ENCODE data around the gene HELZ. TPM values are rescaled to one million over a fixed set of nuclear protein-coding genes. Genes with fewer than 3 reads are reported as not detected.
"Not testable (repeated sequence)": the region's sequence is repeated elsewhere in the genome, so short reads cannot be mapped to it uniquely, and the experiment has no call there.

Gene HELZ
- total RNA-seq, 1 donor from 2014 or later = 88.9 TPM

- DNase-seq (ENCODE audit: low read depth) = no peak
Measured at GRCh38 chr17:67229109-67229955, 15.7 kb downstream of the HELZ start.

GRCh38 chr17:67227488-67227887 is 17.5 kb downstream of the HELZ start:
- DNase-seq (ENCODE audit: low read depth) = no peak

DNA sequence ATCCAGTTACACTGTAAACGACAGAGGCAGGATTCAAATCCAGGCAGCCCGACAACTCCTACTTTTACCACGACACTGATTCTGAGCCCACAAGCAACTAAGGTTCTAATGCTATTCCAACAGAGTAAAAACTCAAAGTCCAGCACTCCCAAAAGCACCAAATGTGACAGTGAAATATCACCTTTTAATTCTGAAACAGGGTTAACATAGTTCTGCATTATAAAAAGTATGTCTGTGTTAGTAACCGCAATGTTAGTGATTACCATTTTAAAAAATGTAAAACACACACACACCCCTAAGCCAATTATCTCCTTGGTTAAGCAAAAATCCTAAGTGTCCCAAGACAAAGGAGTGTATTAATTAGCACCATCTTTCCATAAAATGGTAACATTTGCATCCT is 19.7 kb downstream of the HELZ start:
- DNase-seq (ENCODE audit: low read depth) = no peak

GRCh38 chr17:67224736-67225135 is 20.3 kb downstream of the HELZ start:
- no peak for DNase-seq (ENCODE audit: low read depth)

GRCh38 chr17:67223924-67224323 is 21.1 kb downstream of the HELZ start:
- DNase-seq (ENCODE audit: low read depth) = no peak

DNA sequence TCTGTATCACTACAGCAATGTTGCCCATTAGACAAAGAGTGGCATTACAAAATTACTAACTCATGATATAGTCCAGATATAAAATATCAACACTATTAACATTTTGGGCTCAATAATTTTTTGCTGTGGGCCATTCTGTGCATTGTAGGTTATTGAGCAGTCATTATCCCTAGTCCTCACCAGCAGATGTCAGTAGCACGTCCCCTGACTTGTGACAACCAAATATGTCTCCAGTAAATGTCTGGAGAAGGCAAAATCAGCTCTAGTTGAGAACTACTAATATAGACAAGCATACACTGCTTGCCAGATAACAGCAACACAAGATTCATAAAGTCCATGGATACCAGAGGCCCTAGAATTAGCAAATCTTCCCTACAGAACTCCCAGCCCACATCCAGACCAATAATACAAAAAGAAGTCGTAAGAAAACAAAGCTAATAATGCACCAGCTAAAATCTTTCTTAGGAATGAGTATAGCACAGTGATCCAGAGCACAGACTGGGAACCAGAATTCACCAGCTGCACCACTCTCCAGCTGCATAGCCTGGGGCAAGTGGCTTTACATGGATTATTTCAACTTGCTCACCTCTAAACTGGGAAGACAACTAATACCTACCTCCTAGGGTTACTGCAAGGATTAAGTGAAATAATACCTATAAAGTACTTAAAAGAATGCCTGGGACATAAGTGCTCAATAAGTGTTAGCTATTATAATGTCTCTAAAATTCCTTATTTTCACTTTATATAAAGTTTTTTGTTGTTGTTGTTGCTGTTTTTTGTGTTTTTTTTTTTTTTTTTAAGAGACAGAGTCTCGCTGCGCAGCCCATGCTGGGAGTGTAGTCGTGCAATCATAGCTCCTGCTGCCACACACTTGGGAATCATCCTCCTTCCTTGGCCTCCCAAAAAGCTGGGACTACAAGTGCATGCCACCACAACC is 23.7 kb downstream of the HELZ start:
- peak; percentile 61 for DNase-seq (ENCODE audit: low read depth)

DNA sequence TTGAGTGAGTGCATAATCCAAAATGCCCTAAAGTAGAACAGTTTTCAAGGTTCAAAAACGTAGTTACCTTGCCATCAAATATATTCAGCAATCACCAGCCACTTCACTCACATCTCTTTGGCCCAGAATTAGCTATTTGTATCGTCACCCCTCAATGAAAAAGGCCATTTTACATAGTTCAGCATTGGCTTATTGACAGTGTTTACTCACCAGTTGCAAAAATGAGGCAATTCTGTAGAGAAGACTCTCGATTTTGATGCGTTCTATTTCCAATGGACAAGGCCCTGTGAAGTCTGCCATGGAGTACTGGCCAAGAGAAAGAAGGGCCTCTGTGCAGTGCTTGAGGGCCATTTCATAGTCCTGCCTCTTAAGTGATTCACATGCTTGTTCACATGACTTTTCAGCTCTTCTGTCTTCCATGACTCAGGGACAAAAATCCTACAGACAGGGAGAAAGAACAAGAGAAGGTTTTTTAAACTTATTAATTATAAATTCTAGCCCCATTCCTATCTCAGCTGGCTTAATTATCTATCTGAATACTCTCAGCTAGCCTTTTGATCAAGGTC is 26.5 kb downstream of the HELZ start:
- peak; percentile 79 for DNase-seq (ENCODE audit: low read depth)

- DNase-seq (ENCODE audit: low read depth) = no peak
Measured at GRCh38 chr17:67217446-67217845, 27.6 kb downstream of the HELZ start.

DNA sequence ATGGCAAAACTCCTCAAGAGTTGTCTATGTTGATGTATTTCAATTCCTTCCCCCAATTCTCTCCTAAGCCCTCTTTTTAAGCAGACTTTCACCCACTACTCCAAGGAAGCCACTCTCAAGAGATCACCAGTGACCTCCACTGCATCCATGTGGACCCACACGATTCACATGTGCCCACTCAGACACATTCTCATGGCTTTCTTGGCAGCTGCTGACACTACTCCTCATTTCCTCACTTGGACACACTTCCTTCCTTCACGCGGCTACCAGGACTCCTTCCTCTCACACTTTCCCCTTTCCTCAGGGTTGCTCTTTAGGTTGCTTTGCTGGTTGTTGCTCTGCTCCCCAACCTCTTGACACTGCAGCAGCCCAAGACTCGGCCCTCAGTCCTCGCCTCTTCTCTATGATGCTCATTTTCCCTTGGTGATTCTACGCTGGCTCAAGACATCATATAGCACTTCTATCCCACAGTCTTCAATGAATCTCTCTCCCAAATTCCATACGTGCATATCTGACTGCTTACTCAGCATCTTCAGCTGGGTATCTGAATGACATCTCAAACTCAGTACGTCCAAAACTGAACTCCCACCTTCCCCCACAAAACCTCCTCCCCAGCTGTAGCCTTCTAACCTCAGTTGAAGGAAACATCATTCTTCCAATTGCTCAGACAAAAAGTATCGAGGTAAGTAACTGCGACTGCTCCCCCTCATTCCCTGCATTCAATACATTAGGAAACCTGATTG is 28.2 kb downstream of the HELZ start:
- DNase-seq (ENCODE audit: low read depth) = no peak

DNA sequence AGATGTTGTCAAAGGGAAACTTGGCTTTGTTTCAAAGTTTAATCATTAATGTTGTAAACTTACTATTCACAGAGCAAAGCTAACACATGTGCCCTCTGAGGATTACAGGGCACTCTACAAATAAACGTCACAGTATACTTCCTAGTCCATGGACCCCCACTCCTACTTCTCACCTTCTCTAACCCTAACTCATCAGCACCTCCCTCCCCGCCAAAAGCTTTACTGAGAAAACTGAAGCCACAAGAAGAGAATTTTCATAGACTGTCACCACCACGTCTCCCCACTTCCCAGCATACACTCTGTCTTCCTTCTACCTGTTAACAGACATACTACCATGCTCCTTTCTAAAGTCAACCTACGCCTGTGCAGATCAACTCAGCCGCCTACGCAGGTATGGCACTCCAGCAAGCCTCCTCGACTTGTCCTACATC is 29.0 kb downstream of the HELZ start:
- DNase-seq (ENCODE audit: low read depth) = peak; percentile 86

- peak; percentile 35 for DNase-seq (ENCODE audit: low read depth)
Measured at GRCh38 chr17:67212714-67213417, 32.1 kb downstream of the HELZ start.

- DNase-seq (ENCODE audit: low read depth) = no peak
Measured at GRCh38 chr17:67212231-67212630, 32.8 kb downstream of the HELZ start.

GRCh38 chr17:67211742-67212141 is 33.3 kb downstream of the HELZ start:
- DNase-seq (ENCODE audit: low read depth) = peak; percentile 69

DNA sequence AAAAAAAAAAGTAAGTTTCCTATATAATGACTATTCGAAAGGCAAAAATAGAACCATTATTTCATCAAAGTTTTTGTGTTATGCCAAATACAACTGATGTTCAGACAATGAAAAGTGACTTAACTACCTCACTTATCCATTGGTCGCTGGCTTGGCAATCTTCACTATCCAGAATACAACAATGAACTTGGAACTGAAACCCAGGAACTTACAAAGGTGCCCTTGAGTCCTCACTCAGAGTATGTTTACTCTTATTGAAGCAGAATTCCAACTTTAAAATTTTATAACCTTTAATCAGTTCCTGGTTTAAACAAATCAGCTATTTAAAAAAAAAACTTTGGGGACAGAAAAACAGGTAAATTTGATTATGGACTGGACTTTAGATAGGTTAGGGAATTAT is 34.1 kb downstream of the HELZ start:
- DNase-seq (ENCODE audit: low read depth) = no peak

DNA sequence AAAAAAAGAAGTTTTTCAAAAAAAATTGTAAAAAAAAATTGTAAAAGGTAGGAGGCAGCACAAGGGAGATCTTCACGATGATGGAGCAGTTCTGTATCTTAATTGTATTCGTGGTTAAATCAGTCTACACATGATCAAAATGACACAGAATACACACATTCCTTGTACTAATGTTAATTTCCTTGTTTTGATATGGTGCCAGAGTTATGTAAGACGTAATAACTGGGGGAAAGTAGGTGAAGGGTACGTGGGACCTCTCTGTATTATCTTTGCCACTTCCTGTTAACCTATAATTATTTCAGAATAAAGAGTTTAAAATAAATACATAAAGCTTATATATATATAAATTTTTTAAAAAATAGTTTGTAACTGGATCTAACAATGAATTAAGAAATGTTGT is 36.8 kb downstream of the HELZ start:
- DNase-seq (ENCODE audit: low read depth) = no peak

DNA sequence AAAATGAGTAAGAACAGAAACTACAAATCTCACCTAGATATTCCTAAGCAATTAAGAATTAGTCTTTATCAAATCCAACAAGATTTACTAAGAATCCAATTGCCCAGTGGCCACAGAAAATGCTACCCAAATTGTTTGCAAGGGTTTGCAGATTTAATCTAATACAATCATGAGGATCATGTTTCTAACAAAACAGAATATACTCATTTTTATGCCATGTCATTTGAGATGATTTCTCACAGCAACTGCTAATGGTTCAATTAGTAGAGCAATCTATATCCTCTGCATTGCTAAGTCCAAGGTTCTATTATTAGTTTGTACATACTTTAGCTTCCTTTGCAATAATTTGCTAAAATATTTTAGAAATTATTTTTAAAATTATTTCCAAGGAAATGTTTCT is 41.2 kb downstream of the HELZ start:
- no peak for DNase-seq (ENCODE audit: low read depth)

- DNase-seq (ENCODE audit: low read depth) = no peak
Measured at GRCh38 chr17:67202503-67202902, 42.5 kb downstream of the HELZ start.

- DNase-seq (ENCODE audit: low read depth) = no peak
Measured at GRCh38 chr17:67200727-67201301, 44.2 kb downstream of the HELZ start.

- DNase-seq (ENCODE audit: low read depth) = no peak
Measured at GRCh38 chr17:67198131-67198530, 46.9 kb downstream of the HELZ start.

- DNase-seq (ENCODE audit: low read depth) = not testable (repeated sequence)
Measured at GRCh38 chr17:67197023-67197422, 48.0 kb downstream of the HELZ start.

- no peak for DNase-seq (ENCODE audit: low read depth)
Measured at GRCh38 chr17:67196422-67196821, 48.6 kb downstream of the HELZ start.

Measured in renal cortical epithelial cell (primary cell).